Activated CD8-positive, alpha-beta memory T cell treated with anti-CD3 and anti-CD28 coated beads for 1 hour (primary cell): ENCODE measurements around the gene KAT6B.
"Not testable (repeated sequence)": the region's sequence is repeated elsewhere in the genome, so short reads cannot be mapped to it uniquely, and the experiment has no call there.

Experiments used
- DNase-seq, 2 donors: peaks; one replicate each; pipeline ENCODE4 v3.0.0-alpha.2; 2020; ENCODE audit warnings: low read depth in 1 of 2; ENCODE audit errors: extremely low read depth in 1 of 2

The KAT6B gene

GRCh38 chr10:74887614-74888284 is 61.3 kb downstream of the KAT6B start:
- DNase-seq, result no peak

DNA sequence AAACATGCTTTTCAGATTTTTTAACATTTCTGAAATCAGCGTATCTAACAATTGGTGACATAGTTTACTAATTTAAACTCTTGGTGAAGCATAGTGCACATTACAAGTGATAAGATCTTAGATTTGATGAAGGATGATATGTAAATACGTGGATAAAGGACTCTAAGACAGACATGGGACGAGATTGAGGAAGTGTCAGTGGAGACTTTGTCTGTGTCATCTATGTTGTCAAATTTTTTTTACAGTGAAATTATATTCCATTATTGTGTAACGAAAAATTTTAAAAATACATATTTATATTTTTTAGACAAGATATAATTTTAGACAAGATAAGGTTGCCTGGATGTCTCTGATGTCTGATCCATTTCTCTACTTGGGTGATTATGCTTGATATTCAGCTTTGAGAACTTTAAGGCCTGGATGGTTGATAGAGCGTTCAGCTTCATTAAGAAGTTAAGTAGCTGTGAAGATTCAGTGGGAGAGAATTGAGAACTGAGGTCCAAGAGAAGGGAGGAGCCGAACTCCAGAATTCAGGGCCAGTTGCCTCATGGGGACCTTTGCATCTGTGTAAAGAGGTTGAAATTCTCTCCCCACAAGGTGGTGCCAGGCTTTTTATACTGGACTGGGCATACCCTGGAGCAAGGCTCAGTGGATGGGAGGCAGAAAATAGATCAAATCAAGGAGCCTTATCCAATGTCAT is 62.7 kb downstream of the KAT6B start:
- DNase-seq, result no peak

GRCh38 chr10:74889662-74889998 is 63.2 kb downstream of the KAT6B start:
- no peak for DNase-seq

- DNase-seq, result no peak
These were observed 64.1 kb downstream of the KAT6B start for GRCh38 chr10:74890460-74890859.

DNA sequence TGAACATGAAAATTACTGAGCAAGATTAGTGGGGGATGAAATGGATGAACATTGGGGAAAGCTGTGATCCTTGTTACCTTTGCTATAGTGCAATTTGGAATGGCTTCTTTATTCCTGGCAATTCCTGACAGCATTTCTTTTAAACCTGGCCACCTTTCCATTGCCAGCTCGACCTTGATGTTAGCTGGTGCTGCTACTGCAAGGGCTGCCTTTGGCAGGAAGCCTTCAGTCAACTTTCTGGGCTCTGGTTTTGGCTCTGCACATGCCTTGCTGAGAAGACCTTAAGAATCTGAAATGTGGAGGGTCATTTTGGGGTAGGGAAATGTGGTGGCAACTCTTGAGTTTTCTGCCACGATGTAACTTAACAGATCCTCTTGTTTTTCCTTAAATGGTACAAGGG is 64.7 kb downstream of the KAT6B start:
- DNase-seq, result no peak

DNA sequence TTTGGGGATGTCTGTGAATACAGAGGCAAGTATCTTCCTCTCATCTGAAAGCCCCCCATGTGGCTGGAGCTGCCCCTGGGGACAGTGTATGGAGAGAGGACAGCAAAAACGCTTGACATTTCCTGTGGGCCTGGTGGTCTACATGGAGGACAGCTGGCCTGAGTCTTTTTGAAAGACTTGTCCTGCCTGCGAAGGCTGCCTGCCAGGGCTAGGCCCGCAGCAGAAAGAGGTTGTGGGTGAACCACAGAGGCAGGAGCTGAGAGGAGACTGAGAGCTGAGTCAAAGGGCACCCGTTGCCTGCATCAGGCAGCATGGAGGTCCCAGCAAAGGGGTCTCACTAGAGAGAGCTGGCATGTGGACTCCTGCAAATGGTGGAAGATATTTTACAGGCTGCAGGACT is 66.4 kb downstream of the KAT6B start:
- no peak for DNase-seq

DNA sequence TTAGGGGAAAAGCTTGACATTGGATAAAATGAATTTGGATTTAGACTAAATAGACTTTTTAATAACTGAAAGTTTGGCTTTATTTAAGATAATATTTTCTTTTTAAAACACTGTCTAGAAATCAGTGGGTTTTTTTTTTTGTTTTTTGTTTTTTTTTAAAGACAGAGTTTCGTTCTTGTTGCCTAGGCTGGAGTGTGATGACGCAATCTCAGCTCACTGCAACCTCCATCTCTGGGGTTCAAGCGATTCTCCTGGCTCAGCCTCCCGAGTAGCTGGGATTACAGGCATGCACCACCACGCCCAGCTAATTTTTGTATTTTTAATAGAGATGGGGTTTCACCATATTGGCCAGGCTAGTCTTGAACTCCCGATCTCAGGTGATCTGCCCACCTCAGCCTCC is 66.9 kb downstream of the KAT6B start:
- not testable (repeated sequence) for DNase-seq

DNA sequence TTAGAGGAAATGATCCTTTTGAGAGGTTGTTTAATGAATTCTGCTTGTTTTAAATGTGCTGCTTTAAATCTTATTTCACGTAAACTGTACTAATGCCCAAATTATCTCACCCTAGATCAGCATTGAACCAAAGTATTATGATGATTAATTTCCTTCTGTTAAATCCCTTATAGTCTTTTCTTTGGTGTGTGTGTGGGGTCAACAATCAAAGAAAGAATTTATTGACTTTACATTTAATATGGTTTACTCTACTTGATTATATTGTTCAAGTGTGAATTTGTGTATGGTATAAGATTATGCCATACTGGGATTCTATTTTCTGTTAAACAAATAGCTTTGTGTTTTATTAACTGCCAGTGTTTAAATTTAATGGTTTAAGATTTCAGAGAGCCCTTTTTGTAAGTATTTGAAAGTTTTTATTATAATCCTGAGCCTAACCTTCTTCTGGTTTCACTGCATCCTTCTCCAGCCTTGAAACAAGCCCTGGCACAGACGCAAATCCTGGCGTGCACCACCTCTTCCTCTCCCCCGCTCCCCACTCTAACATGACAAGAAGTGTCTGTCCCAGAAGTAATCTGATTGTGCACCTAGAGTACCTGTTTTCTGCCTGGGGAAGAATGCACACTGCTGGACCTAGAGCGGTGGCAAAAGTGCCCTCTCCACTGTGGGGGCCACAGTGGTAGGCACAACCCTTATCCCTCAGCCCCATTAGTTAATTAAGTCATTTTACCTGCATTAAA is 70.6 kb downstream of the KAT6B start:
- DNase-seq, result no peak

GRCh38 chr10:74898201-74898976 is 72.0 kb downstream of the KAT6B start:
- no peak for DNase-seq

DNA sequence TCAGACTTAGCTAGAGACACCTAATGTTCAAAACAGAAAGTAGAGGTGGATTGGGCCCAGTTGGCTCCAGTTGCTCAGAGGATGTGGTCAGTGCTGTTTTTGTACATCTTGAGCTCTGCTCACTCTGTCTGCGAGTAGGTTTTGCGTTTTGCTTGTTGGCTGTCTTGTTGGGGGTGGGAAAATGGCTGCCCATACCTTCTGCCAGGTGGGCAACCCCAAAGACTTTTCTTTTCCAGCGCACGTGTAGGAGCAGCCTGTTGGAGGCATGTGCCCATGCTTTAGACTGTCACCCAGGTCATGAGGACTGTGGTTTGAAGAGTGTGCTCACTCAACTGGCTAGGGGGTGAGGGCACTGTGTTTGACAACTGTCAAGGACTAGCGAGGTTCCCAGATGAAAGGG is 73.9 kb downstream of the KAT6B start:
- DNase-seq, result no peak

DNA sequence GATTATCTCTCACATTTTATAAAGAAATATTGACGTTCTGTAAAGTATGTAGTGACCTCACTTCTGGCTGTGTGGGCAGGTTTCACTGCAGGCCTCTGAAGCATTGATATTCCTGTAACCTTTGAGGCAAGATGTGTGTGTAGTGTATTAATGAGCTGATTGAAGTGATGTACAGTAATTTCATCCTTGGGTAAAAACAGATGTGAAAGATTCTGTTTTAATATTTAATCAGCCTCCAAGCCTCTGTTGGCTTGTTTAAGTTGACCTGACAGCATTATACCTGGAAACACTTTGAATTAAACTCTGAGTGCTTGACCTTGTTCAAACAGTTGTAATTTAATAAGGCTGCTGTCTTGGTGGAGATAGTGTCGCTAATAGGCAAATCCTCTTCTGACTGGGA is 74.9 kb downstream of the KAT6B start:
- no peak for DNase-seq

GRCh38 chr10:74901867-74902450 is 75.6 kb downstream of the KAT6B start:
- DNase-seq, result no peak

- DNase-seq, result no peak
These were observed 77.1 kb downstream of the KAT6B start for GRCh38 chr10:74903491-74903890.

DNA sequence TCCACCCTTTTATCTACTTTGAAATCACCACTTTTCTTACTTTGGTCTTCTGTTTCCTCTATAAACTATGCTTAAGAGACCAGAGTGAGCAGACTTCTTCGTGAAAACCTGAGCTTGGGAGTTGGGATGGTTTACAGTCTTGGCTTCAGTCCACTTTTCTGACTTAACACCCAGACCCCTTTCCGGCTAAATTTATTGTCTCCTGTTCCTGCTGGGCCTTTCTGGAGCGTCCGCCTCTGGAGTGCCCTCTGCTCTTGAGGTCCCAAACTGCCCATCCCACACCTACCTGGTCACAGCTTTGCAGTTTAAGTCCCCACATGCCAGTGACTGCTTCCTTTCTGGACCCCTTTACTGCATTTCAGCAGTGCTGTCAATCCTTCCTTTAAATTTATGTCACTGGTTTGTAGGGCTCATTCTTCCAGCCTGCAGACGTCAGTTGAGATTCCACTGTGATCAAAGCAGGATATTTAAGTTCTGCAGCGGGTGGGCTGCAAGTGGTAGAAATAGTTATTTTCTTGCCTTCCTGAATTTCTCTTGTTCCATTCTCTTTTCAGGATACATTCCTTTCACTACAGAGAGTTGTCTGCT is 80.3 kb downstream of the KAT6B start:
- no peak for DNase-seq

- no peak for DNase-seq
These were observed 83.3 kb downstream of the KAT6B start for GRCh38 chr10:74909670-74910069.

GRCh38 chr10:74910241-74910975 is 84.0 kb downstream of the KAT6B start:
- DNase-seq, result no peak

DNA sequence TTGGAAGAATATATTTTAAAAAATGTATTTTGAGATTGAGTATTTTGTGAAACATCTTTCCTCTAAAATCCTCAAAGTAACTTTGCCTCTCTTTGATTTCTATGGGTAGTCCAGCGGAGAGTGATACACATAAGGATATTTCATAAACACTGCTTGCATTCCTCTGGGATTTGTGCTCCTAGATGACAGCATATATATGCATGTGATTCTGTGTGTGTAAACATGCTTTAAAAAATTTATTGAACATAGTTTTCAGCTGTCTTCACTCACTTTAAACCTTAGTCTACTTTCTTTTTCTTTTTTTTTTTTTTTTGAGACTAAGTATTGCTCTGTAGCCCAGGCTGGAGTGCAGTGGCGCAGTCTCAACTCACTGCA is 84.6 kb downstream of the KAT6B start:
- DNase-seq, result no peak

- no peak for DNase-seq
These were observed 85.8 kb downstream of the KAT6B start for GRCh38 chr10:74912182-74912581.

- no peak for DNase-seq
These were observed 86.3 kb downstream of the KAT6B start for GRCh38 chr10:74912682-74913081.

DNA sequence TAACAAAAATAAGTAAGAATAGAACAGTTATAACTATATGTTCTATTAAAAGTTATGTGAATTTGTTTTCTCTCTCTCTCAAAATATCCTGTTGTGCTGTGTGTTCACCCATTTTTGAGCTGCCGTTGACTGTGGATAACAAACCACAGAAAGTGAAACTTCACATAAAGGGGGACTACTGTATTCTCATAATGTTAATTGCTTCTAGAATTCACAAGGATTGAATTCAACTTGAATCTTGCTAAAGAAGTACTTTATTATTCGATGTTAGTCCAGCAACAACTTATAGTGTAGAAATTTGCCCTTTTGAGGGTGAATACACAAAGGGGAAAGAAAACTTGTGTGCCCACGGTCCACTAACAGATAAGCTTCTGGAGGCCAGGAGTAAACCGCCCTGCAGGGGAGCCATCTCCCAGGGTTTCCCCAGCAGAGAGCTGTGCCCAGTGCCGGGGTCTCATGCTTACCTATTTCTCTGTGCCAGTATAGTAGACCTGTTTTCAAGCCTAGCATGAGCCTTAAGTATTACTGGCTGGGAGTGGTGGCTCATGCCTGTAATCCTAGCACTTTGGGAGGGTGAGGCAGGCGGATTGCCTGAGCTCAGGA is 87.1 kb downstream of the KAT6B start:
- DNase-seq, result no peak
